Stimulated activated naive B cell treated with anti-CD40 and anti-IgM and Interleukin-4, amounts not matched to agents 10 μg/mL and 1 μg/mL and 100 μg/mL, for 72 hours (primary cell): ENCODE results near the gene CMIP.

Experiments
- ATAC-seq, 2 donors: fragments of 150-1000 bp; cut with Tn5 transposase; replicated peaks; 2 replicates each; pipeline ENCODE4 v1.10.0; 2021; ENCODE audit warnings: moderate library complexity in 1 of 2
- DNase-seq: peaks from one replicate; pipeline ENCODE4 v3.0.0; 2021
- H3K27ac Mint-ChIP-seq: one replicate; pipeline ENCODE4 v1.8.0; 2022; ENCODE audit warnings: mild to moderate bottlenecking, mixed read lengths
- H3K27me3 Mint-ChIP-seq, 2 donors: one replicate each; pipeline ENCODE4 v1.8.0; 2022; ENCODE audit warnings: mixed read lengths in 2 of 2
- H3K36me3 Mint-ChIP-seq, 2 donors: one replicate each; pipeline ENCODE4 v1.8.0; 2022; ENCODE audit warnings: mixed read lengths in 2 of 2, mild to moderate bottlenecking in 1 of 2
- H3K4me1 Mint-ChIP-seq, 2 donors: one replicate each; pipeline ENCODE4 v1.8.0; 2022; ENCODE audit warnings: mixed read lengths in 2 of 2, mild to moderate bottlenecking in 1 of 2
- H3K4me3 Mint-ChIP-seq, 2 donors: one replicate each; pipeline ENCODE4 v1.8.0; 2022; ENCODE audit warnings: mild to moderate bottlenecking in 2 of 2, mixed read lengths in 2 of 2, moderate library complexity in 1 of 2
- H3K9me3 Mint-ChIP-seq, 2 donors: one replicate each; pipeline ENCODE4 v1.8.0; 2022; ENCODE audit warnings: mixed read lengths in 2 of 2, mild to moderate bottlenecking in 1 of 2

Gene CMIP

GRCh38 chr16:81564421-81564911 lies 119.9 kb downstream of the CMIP start:
- Mint-ChIP-seq H3K4me1 (peaks cover 31 to 63% of the 10 kb centered on the region in 2 donors), H3K27me3 (no peaks in the 10 kb centered on the region), H3K36me3 (peaks cover 17 to 24% of the 10 kb centered on the region in 2 donors), H3K27ac (no peak overlapping the region), H3K4me3 (no peak overlapping the region), H3K9me3 (peaks cover 0 to 3% of the 10 kb centered on the region in 2 donors)
- DNase-seq = no peak
- no peak for ATAC-seq

GRCh38 chr16:81565321-81566028 lies 120.9 kb downstream of the CMIP start:
- ATAC-seq = no peak
- Mint-ChIP-seq H3K9me3 (peaks cover 0 to 3% of the 10 kb centered on the region in 2 donors), H3K27ac (peak overlapping the region; percentile 20), H3K27me3 (no peaks in the 10 kb centered on the region), H3K36me3 (peaks cover 17 to 24% of the 10 kb centered on the region in 2 donors), H3K4me1 (peaks cover 32 to 72% of the 10 kb centered on the region in 2 donors), H3K4me3 (no peak overlapping the region)
- DNase-seq = no peak

GRCh38 chr16:81566086-81567007 lies 121.7 kb downstream of the CMIP start:
- Mint-ChIP-seq H3K9me3 (peaks cover 0 to 3% of the 10 kb centered on the region in 2 donors), H3K4me3 (no peak overlapping the region)
- ATAC-seq = no peak

GRCh38 chr16:81567087-81567486 lies 122.5 kb downstream of the CMIP start:
- no peak overlapping the region for H3K27ac Mint-ChIP-seq
- no peak overlapping the region for H3K4me3 Mint-ChIP-seq
- H3K36me3 Mint-ChIP-seq = peaks cover 17 to 22% of the 10 kb centered on the region in 2 donors
- no peaks in the 10 kb centered on the region for H3K27me3 Mint-ChIP-seq
- ATAC-seq (no peak), DNase-seq (no peak)
- peaks cover 0 to 3% of the 10 kb centered on the region in 2 donors for H3K9me3 Mint-ChIP-seq
- H3K4me1 Mint-ChIP-seq = peaks cover 25 to 74% of the 10 kb centered on the region in 2 donors

More at GRCh38 chr16:81566086-81567007, 121.7 kb downstream of the CMIP start:
- DNase-seq = no peak
- Mint-ChIP-seq H3K27me3 (no peaks in the 10 kb centered on the region), H3K36me3 (peaks cover 17 to 24% of the 10 kb centered on the region in 2 donors), H3K4me1 (peaks cover 30 to 74% of the 10 kb centered on the region in 2 donors), H3K27ac (no peak overlapping the region)

GRCh38 chr16:81567987-81568748 lies 123.6 kb downstream of the CMIP start:
- no peak for DNase-seq
- H3K4me3 Mint-ChIP-seq = no peak overlapping the region
- peak overlapping the region; percentile 68 for H3K27ac Mint-ChIP-seq
- peaks cover 25 to 71% of the 10 kb centered on the region in 2 donors for H3K4me1 Mint-ChIP-seq
- peak in 1 of 2 donors; percentile 45 for ATAC-seq
- H3K9me3 Mint-ChIP-seq = peaks cover 0 to 3% of the 10 kb centered on the region in 2 donors
- H3K27me3 Mint-ChIP-seq = no peaks in the 10 kb centered on the region
- peaks cover 17 to 30% of the 10 kb centered on the region in 2 donors for H3K36me3 Mint-ChIP-seq

GRCh38 chr16:81568749-81569087 lies 124.1 kb downstream of the CMIP start:
- Mint-ChIP-seq H3K36me3 (peaks cover 17 to 30% of the 10 kb centered on the region in 2 donors), H3K4me1 (peaks cover 23 to 66% of the 10 kb centered on the region in 2 donors), H3K27me3 (no peaks in the 10 kb centered on the region), H3K4me3 (no peak overlapping the region), H3K9me3 (peaks cover 0 to 3% of the 10 kb centered on the region in 2 donors), H3K27ac (no peak overlapping the region)
- no peak for ATAC-seq
- no peak for DNase-seq

GRCh38 chr16:81569361-81570034 lies 124.9 kb downstream of the CMIP start:
- H3K4me3 Mint-ChIP-seq = no peak overlapping the region
- DNase-seq (no peak), ATAC-seq (no peak)
- H3K27me3 Mint-ChIP-seq = no peaks in the 10 kb centered on the region
- H3K36me3 Mint-ChIP-seq = peaks cover 16 to 26% of the 10 kb centered on the region in 2 donors
- peaks cover 20 to 58% of the 10 kb centered on the region in 2 donors for H3K4me1 Mint-ChIP-seq
- no peak overlapping the region for H3K27ac Mint-ChIP-seq
- H3K9me3 Mint-ChIP-seq = peaks cover 0 to 3% of the 10 kb centered on the region in 2 donors

GRCh38 chr16:81570151-81570846 lies 125.7 kb downstream of the CMIP start:
- no peak for DNase-seq
- H3K27ac Mint-ChIP-seq = no peak overlapping the region

GRCh38 chr16:81571175-81571574 lies 126.6 kb downstream of the CMIP start:
- Mint-ChIP-seq H3K27me3 (no peaks in the 10 kb centered on the region), H3K4me1 (peaks cover 18 to 54% of the 10 kb centered on the region in 2 donors), H3K36me3 (peaks cover 8 to 15% of the 10 kb centered on the region in 2 donors), H3K9me3 (peaks cover 0 to 3% of the 10 kb centered on the region in 2 donors), H3K27ac (no peak overlapping the region), H3K4me3 (no peak overlapping the region)
- no peak for ATAC-seq
- no peak for DNase-seq

More at GRCh38 chr16:81570151-81570846, 125.7 kb downstream of the CMIP start:
- Mint-ChIP-seq H3K27me3 (no peaks in the 10 kb centered on the region), H3K36me3 (peaks cover 13 to 22% of the 10 kb centered on the region in 2 donors), H3K9me3 (peaks cover 0 to 3% of the 10 kb centered on the region in 2 donors), H3K4me3 (no peak overlapping the region), H3K4me1 (peaks cover 19 to 55% of the 10 kb centered on the region in 2 donors)
- ATAC-seq = no peak

- Mint-ChIP-seq H3K4me1 (peaks cover 18 to 54% of the 10 kb centered on the region in 2 donors), H3K27ac (no peak overlapping the region), H3K27me3 (no peaks in the 10 kb centered on the region), H3K9me3 (no peaks in the 10 kb centered on the region), H3K36me3 (peaks cover 5 to 10% of the 10 kb centered on the region in 2 donors), H3K4me3 (no peak overlapping the region)
- ATAC-seq (no peak), DNase-seq (no peak)
Observed at GRCh38 chr16:81571592-81572385, 127.2 kb downstream of the CMIP start.

- H3K4me1 Mint-ChIP-seq = peaks cover 17 to 52% of the 10 kb centered on the region in 2 donors
- peaks cover 4 to 10% of the 10 kb centered on the region in 2 donors for H3K36me3 Mint-ChIP-seq
- no peak overlapping the region for H3K27ac Mint-ChIP-seq
- ATAC-seq (no peak), DNase-seq (no peak)
- no peaks in the 10 kb centered on the region for H3K27me3 Mint-ChIP-seq
- no peak overlapping the region for H3K4me3 Mint-ChIP-seq
- H3K9me3 Mint-ChIP-seq = no peaks in the 10 kb centered on the region
Observed at GRCh38 chr16:81572386-81573144, 128.0 kb downstream of the CMIP start.

GRCh38 chr16:81573533-81574020 lies 129.0 kb downstream of the CMIP start:
- H3K27ac Mint-ChIP-seq = no peak overlapping the region
- ATAC-seq (no peak), DNase-seq (no peak)
- H3K27me3 Mint-ChIP-seq = no peaks in the 10 kb centered on the region
- no peak overlapping the region for H3K4me3 Mint-ChIP-seq
- H3K36me3 Mint-ChIP-seq = peaks cover 0 to 10% of the 10 kb centered on the region in 2 donors
- no peaks in the 10 kb centered on the region for H3K9me3 Mint-ChIP-seq
- peaks cover 12 to 42% of the 10 kb centered on the region in 2 donors for H3K4me1 Mint-ChIP-seq
